ENCODE results near the gene RETSAT.
"Not testable (repeated sequence)": the region's sequence is repeated elsewhere in the genome, so short reads cannot be mapped to it uniquely, and the experiment has no call there.

RETSAT gene

GRCh38 chr2:85354286-85355072 is at the start of gene RETSAT, which contains the start of gene ELMOD3:
TSS of gene RETSAT (minus strand) at chr2:85354528. CDS start at chr2:85354507, 21 bp downstream.
TSS of gene ELMOD3 (plus strand) at chr2:85354769. CDS start at chr2:85357199, 2,430 bp downstream.
- peak; percentile 96 for DNase-seq (ENCODE audit: low spot score)

- no peak for DNase-seq (ENCODE audit: low spot score)
Observed at GRCh38 chr2:85401844-85402243, 47.5 kb upstream of the RETSAT start.

GRCh38 chr2:85401464-85401805 is 47.1 kb upstream of the RETSAT start:
- no peak for DNase-seq (ENCODE audit: low spot score)

GRCh38 chr2:85400541-85401463 is 46.5 kb upstream of the RETSAT start:
- DNase-seq (ENCODE audit: low spot score) = no peak

- DNase-seq (ENCODE audit: low spot score) = no peak
Observed at GRCh38 chr2:85400023-85400422, 45.7 kb upstream of the RETSAT start.

- no peak for DNase-seq (ENCODE audit: low spot score)
Observed at GRCh38 chr2:85399183-85399455, 44.8 kb upstream of the RETSAT start.

- DNase-seq (ENCODE audit: low spot score) = no peak
Observed at GRCh38 chr2:85398426-85399182, 44.3 kb upstream of the RETSAT start.

GRCh38 chr2:85397925-85398331 is 43.6 kb upstream of the RETSAT start:
- DNase-seq (ENCODE audit: low spot score) = no peak

GRCh38 chr2:85396531-85397470 is 42.5 kb upstream of the RETSAT start:
- no peak for DNase-seq (ENCODE audit: low spot score)

- DNase-seq (ENCODE audit: low spot score) = no peak
Observed at GRCh38 chr2:85395912-85396475, 41.7 kb upstream of the RETSAT start.

- no peak for DNase-seq (ENCODE audit: low spot score)
Observed at GRCh38 chr2:85394976-85395375, 40.6 kb upstream of the RETSAT start.

GRCh38 chr2:85394261-85394681 is 39.9 kb upstream of the RETSAT start:
- DNase-seq (ENCODE audit: low spot score) = no peak

- DNase-seq (ENCODE audit: low spot score) = no peak
Observed at GRCh38 chr2:85393836-85394235, 39.5 kb upstream of the RETSAT start.

GRCh38 chr2:85390941-85391669 is 36.8 kb upstream of the RETSAT start:
- DNase-seq (ENCODE audit: low spot score) = peak; percentile 72

- no peak for DNase-seq (ENCODE audit: low spot score)
Observed at GRCh38 chr2:85388878-85389538, 34.7 kb upstream of the RETSAT start.

- DNase-seq (ENCODE audit: low spot score) = no peak
Observed at GRCh38 chr2:85387754-85388153, 33.4 kb upstream of the RETSAT start.

- DNase-seq (ENCODE audit: low spot score) = no peak
Observed at GRCh38 chr2:85385746-85386145, 31.4 kb upstream of the RETSAT start.

GRCh38 chr2:85383850-85384249 is 29.5 kb upstream of the RETSAT start:
- DNase-seq (ENCODE audit: low spot score) = no peak

GRCh38 chr2:85383151-85383550 is 28.8 kb upstream of the RETSAT start:
- not testable (repeated sequence) for DNase-seq (ENCODE audit: low spot score)

GRCh38 chr2:85380048-85380447 is 25.7 kb upstream of the RETSAT start:
- no peak for DNase-seq (ENCODE audit: low spot score)

Measured in germinal center (tissue), 1 donor.